CD4-positive, alpha-beta T cell treated with Interferon gamma for 1 hour (primary cell): ENCODE measurements around the gene SGO1.
A peak's percentile ranks its signal among the peaks of the same experiment; 100 is the strongest.
"Not testable (repeated sequence)": the region's sequence is repeated elsewhere in the genome, so short reads cannot be mapped to it uniquely, and the experiment has no call there.

Experiments
- DNase-seq: peaks from one replicate; pipeline ENCODE4 v3.0.0-alpha.2; 2020

The SGO1 gene

GRCh38 chr3:20185679-20186599 is at the start of gene SGO1:
SGO1 (minus strand) TSS chr3:20186206; CDS start chr3:20184027, 2,179 bp downstream.
- peak; percentile 99 for DNase-seq

- no peak for DNase-seq
Measured at GRCh38 chr3:20235796-20236195, 49.8 kb upstream of the SGO1 start.

- no peak for DNase-seq
Measured at GRCh38 chr3:20232906-20233780, 47.1 kb upstream of the SGO1 start.

GRCh38 chr3:20230954-20231353 is 44.9 kb upstream of the SGO1 start:
- no peak for DNase-seq

GRCh38 chr3:20225769-20226168 is 39.8 kb upstream of the SGO1 start:
- DNase-seq = no peak

- no peak for DNase-seq
Measured at GRCh38 chr3:20222274-20222673, 36.3 kb upstream of the SGO1 start.

GRCh38 chr3:20218215-20218614 is 32.2 kb upstream of the SGO1 start:
- DNase-seq = no peak

GRCh38 chr3:20215636-20216035 is 29.6 kb upstream of the SGO1 start:
- no peak for DNase-seq

GRCh38 chr3:20213491-20213890 is 27.5 kb upstream of the SGO1 start:
- not testable (repeated sequence) for DNase-seq

GRCh38 chr3:20207945-20208344 is 21.9 kb upstream of the SGO1 start:
- DNase-seq = not testable (repeated sequence)

GRCh38 chr3:20205898-20206297 is 19.9 kb upstream of the SGO1 start:
- DNase-seq = not testable (repeated sequence)

- DNase-seq = no peak
Measured at GRCh38 chr3:20201143-20201542, 15.1 kb upstream of the SGO1 start.

GRCh38 chr3:20197775-20198174 is 11.8 kb upstream of the SGO1 start:
- DNase-seq = no peak

GRCh38 chr3:20194793-20195460 is 8.9 kb upstream of the SGO1 start:
- DNase-seq = no peak

- no peak for DNase-seq
Measured at GRCh38 chr3:20190991-20191390, 5.0 kb upstream of the SGO1 start.

GRCh38 chr3:20186600-20187004 is 596 bp upstream of the SGO1 start:
- no peak for DNase-seq

- no peak for DNase-seq
Measured at GRCh38 chr3:20185331-20185678, 701 bp downstream of the SGO1 start.

- no peak for DNase-seq
Measured at GRCh38 chr3:20182206-20182605, 3.8 kb downstream of the SGO1 start.

- DNase-seq = no peak
Measured at GRCh38 chr3:20181276-20181675, 4.7 kb downstream of the SGO1 start.

GRCh38 chr3:20173844-20174410 is 12.1 kb downstream of the SGO1 start:
- no peak for DNase-seq

- DNase-seq = no peak
Measured at GRCh38 chr3:20161714-20162113, 24.3 kb downstream of the SGO1 start.

- no peak for DNase-seq
Measured at GRCh38 chr3:20160230-20160629, 25.8 kb downstream of the SGO1 start.

GRCh38 chr3:20154928-20155327 is 31.1 kb downstream of the SGO1 start:
- DNase-seq = no peak
